Measurements from ENCODE around the gene PC. TPM values are rescaled to one million over a fixed set of nuclear protein-coding genes. Genes with fewer than 3 reads are reported as not detected.
A peak's percentile ranks its signal among the peaks of the same experiment; 100 is the strongest.

PC gene
- total and polyA plus RNA-seq, 10 donors = 3.4 to 8.8 (median 5.3) TPM

DNA sequence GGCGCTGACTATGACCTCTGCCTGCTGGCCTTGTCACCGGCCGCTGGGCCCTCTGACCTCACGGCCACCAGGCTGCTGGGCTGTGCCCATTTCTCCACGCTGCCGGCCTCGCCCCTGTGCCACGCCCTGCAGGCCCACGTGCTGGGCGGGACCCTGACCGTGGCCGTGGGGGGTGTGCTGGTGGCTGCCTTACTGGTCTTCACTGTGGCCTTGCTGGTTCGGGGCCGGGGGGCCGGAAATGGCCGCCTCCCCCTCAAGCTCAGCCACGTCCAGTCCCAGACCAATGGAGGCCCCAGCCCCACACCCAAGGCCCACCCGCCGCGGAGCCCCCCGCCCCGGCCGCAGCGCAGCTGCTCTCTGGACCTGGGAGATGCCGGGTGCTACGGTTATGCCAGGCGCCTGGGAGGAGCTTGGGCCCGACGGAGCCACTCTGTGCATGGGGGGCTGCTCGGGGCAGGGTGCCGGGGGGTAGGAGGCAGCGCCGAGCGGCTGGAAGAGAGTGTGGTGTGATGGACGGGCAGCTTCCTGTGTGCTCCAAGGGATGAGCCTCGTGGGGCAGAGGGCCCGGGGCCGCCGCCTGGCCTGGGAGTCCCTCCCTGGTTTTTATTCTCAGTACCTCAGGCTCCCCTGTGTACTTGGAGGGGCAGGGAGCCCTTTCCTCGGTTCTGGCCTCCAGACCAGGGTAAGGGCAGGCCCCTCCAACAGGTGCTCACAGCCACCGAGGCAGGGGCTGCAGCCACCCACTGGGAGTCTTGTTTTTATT is 98.3 kb downstream of the PC start:
- no peak overlapping the region for H3K4me3 ChIP-seq
- DNase-seq = peak; percentile 77
- no peaks in the 10 kb centered on the region for H3K9me3 ChIP-seq
- intact Hi-C loops (cut with DNase I; ENCODE audit: low total_unique reads) = no loop called here
- H3K27ac ChIP-seq = no peak overlapping the region
- WGBS, 5 donors = 78 to 94% (median 87%) methylated on average over 13 to 41 of the region's 41 CpGs
- peaks cover 5 to 55% (median 29%) of the 10 kb centered on the region in 6 donors for H3K4me1 ChIP-seq
- H3K36me3 ChIP-seq = peaks cover 0 to 22% (median 2%) of the 10 kb centered on the region in 6 donors
- H3K27me3 ChIP-seq (replicated peaks in 1 of 7) = no peaks in the 10 kb centered on the region
- TF ChIP-seq POLR2A (IDR thresholded peaks at IDR 0.05) (no peak), POLR2AphosphoS5 (IDR thresholded peaks at IDR 0.05) (no peak)
- TF ChIP-seq, protein P1, sequence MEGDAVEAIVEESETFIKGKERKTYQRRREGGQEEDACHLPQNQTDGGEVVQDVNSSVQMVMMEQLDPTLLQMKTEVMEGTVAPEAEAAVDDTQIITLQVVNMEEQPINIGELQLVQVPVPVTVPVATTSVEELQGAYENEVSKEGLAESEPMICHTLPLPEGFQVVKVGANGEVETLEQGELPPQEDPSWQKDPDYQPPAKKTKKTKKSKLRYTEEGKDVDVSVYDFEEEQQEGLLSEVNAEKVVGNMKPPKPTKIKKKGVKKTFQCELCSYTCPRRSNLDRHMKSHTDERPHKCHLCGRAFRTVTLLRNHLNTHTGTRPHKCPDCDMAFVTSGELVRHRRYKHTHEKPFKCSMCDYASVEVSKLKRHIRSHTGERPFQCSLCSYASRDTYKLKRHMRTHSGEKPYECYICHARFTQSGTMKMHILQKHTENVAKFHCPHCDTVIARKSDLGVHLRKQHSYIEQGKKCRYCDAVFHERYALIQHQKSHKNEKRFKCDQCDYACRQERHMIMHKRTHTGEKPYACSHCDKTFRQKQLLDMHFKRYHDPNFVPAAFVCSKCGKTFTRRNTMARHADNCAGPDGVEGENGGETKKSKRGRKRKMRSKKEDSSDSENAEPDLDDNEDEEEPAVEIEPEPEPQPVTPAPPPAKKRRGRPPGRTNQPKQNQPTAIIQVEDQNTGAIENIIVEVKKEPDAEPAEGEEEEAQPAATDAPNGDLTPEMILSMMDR (IDR thresholded peaks at IDR 0.05 in 8 of 11, conservative IDR thresholded peaks at IDR 0.05 in 3 of 11) = no peak

DNA sequence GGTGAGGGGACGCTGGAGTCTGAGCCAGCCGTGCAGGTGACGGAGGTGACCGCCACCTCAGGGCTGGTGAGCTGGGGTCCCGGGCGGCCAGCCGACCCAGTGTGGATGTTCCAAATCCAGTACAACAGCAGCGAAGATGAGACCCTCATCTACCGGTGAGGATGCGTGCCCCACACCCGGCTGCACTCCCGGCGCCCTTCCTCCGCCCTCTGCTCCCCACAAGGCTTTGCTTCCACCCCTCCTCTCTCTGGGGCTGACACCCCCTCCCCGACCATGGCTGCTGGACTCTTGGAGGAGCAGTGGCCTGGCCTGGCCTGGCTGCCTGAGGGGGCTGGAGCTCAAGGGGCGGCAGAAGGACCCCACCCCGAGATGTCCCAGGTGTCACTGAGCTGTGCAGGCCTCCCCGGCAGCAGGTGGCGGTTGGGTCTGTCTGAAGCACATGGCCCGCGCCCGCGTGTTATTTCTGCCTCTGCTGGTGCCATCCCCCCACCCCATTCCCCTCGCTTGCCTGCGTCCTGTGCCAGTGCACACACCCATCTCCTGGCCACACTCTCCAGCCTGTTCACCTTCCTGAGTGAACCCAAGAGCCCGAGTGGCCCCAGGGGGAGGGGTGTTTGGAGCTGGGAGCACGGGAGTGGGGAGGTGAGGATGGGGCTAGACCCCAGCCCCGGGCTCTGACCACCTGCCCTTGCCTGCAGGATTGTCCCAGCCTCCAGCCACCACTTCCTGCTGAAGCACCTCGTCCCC is 99.1 kb downstream of the PC start:
- H3K9me3 ChIP-seq = no peaks in the 10 kb centered on the region
- TF ChIP-seq POLR2A (IDR thresholded peaks at IDR 0.05) (no peak), POLR2AphosphoS5 (IDR thresholded peaks at IDR 0.05) (no peak)
- TF ChIP-seq, protein P1 (IDR thresholded peaks at IDR 0.05 in 8 of 11, conservative IDR thresholded peaks at IDR 0.05 in 3 of 11) = no peak
- H3K4me3 ChIP-seq = no peak overlapping the region
- no peaks in the 10 kb centered on the region for H3K27me3 ChIP-seq (replicated peaks in 1 of 7)
- 80 to 95% (median 90%) methylated on average over 20 to 29 of the region's 29 CpGs for WGBS, 5 donors
- peaks cover 0 to 22% (median 2%) of the 10 kb centered on the region in 6 donors for H3K36me3 ChIP-seq
- intact Hi-C loops (cut with DNase I; ENCODE audit: low total_unique reads) = no loop called here
- H3K4me1 ChIP-seq = peaks cover 5 to 51% (median 23%) of the 10 kb centered on the region in 6 donors
- DNase-seq = peak; percentile 77
- H3K27ac ChIP-seq = no peak overlapping the region

DNA sequence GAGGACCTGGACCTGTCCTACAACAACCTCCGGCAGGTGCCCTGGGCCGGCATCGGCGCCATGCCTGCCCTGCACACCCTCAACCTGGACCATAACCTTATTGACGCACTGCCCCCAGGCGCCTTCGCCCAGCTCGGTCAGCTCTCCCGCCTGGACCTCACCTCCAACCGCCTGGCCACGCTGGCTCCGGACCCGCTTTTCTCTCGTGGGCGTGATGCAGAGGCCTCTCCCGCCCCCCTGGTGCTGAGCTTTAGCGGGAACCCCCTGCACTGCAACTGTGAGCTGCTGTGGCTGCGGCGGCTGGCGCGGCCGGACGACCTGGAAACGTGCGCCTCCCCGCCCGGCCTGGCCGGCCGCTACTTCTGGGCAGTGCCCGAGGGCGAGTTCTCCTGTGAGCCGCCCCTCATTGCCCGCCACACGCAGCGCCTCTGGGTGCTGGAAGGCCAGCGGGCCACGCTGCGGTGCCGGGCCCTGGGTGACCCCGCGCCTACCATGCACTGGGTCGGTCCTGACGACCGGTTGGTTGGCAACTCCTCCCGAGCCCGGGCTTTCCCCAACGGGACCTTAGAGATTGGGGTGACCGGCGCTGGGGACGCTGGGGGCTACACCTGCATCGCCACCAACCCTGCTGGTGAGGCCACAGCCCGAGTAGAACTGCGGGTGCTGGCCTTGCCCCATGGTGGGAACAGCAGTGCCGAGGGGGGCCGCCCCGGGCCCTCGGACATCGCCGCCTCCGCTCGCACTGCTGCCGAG is 99.8 kb downstream of the PC start:
- Histone ChIP-seq H3K9me3 (no peaks in the 10 kb centered on the region), H3K4me1 (peaks cover 5 to 52% (median 23%) of the 10 kb centered on the region in 6 donors), H3K27ac (no peak overlapping the region), H3K4me3 (no peak overlapping the region), H3K27me3 (replicated peaks in 1 of 7) (no peaks in the 10 kb centered on the region), H3K36me3 (peaks cover 0 to 22% (median 2%) of the 10 kb centered on the region in 6 donors)
- intact Hi-C loops (cut with DNase I; ENCODE audit: low total_unique reads) = no loop called here
- DNase-seq = peak; percentile 77
- WGBS, 5 donors = 95 to 96% (median 95%) methylated on average over 31 to 62 of the region's 62 CpGs
- TF ChIP-seq POLR2A (IDR thresholded peaks at IDR 0.05) = no peak
- no peak for TF ChIP-seq POLR2AphosphoS5 (IDR thresholded peaks at IDR 0.05)
- TF ChIP-seq, protein P1 (IDR thresholded peaks at IDR 0.05 in 8 of 11, conservative IDR thresholded peaks at IDR 0.05 in 3 of 11) = no peak
